HuH-7.5 (cell line): ENCODE measurements around the gene CD4.

Experiments
- DNase-seq: peaks from one replicate; pipeline ENCODE4 v3.0.0; 2011; ENCODE audit warnings: low spot score

CD4 gene

DNA sequence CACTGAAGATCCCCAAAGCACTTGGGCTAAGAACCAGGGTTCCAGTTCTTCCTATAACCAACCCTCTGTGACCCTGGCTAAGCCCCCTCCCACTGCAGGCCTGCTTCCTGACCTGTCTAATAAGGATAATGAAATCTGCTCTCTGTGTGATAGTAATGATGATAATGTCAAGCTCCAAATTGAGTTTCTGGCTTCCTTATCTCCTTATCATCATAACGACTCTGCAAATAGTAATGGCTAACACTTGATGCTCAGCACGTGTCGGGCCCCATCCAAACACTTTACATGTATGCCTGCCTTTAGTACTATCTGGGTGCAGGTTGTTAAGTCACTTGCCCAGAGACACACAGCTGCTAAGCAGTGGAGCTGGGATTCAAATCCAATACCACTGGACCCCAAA lies 27.3 kb downstream of the CD4 start:
- no peak for DNase-seq

DNA sequence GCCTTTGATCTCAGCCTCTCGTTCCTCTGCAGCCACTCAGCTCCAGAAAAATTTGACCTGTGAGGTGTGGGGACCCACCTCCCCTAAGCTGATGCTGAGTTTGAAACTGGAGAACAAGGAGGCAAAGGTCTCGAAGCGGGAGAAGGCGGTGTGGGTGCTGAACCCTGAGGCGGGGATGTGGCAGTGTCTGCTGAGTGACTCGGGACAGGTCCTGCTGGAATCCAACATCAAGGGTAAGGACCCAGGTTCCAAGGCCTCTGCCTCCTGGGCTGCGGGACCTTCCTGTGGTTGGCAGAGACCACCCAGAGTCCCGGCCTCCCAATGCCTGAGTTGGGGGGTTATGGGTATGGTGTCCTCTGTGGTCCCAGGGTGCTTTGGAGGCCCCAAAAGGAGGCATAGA lies 27.8 kb downstream of the CD4 start:
- no peak for DNase-seq

DNA sequence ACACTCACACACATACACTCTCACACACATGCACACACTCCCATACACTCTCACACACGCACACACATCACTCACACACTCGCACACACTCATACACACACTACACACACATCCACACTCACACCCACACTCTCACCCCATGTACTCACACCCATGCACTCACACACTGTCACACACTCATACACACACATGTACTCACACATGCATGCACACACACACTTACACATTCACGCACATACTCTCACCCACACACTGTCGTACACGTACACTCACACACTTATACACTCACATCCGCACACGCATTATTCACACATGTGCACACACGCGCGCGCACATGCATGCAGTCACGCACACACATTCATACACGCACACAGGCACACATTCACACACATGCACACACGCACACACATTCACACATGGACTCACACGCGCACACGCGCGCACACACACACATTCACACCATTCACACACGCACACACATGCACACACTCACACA lies 28.4 kb downstream of the CD4 start:
- DNase-seq, result no peak

DNA sequence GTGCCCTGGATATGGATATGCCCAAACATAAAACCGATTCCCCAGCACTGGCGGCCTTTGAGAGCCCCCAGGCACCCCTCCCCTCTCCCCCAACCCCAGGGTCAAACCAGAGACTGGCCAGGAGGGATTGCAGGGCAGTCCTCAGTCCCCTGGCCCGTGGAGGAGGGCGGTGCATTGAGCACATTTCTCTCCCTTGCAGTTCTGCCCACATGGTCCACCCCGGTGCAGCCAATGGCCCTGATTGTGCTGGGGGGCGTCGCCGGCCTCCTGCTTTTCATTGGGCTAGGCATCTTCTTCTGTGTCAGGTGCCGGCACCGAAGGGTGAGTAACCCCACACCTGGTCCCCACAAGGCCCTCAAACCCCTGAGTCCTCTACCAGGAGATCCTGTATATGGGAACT lies 28.9 kb downstream of the CD4 start:
- no peak for DNase-seq

DNA sequence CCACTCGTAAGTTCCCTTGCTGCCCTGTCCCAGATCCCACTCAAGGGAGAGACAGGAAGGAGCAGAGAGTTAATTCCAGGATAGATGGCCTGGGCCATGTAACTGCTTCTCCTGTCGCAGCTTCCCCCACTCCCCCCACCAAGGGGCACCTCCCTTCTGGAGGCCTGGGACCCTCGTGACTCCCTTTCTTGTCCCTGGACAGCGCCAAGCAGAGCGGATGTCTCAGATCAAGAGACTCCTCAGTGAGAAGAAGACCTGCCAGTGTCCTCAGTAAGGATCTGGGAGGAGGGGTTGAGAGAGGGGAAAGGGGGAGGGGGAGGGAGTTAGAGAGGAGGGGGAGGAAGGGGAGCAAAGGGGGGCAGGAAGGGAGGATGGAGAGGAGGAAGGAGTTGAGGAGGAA lies 29.3 kb downstream of the CD4 start:
- no peak for DNase-seq

DNA sequence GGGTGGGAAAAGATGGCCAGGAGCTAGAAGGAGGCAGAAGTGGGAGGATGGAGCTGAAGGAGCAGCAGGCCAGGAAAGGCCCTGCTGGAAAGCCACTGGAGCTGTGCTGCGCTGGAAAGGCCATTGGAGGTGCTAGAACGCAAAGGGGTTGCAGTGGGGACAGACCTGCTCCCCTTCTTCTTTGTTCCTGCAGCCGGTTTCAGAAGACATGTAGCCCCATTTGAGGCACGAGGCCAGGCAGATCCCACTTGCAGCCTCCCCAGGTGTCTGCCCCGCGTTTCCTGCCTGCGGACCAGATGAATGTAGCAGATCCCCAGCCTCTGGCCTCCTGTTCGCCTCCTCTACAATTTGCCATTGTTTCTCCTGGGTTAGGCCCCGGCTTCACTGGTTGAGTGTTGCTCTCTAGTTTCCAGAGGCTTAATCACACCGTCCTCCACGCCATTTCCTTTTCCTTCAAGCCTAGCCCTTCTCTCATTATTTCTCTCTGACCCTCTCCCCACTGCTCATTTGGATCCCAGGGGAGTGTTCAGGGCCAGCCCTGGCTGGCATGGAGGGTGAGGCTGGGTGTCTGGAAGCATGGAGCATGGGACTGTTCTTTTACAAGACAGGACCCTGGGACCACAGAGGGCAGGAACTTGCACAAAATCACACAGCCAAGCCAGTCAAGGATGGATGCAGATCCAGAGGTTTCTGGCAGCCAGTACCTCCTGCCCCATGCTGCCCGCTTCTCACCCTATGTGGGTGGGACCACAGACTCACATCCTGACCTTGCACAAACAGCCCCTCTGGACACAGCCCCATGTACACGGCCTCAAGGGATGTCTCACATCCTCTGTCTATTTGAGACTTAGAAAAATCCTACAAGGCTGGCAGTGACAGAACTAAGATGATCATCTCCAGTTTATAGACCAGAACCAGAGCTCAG lies 30.0 kb downstream of the CD4 start:
- no peak for DNase-seq

DNA sequence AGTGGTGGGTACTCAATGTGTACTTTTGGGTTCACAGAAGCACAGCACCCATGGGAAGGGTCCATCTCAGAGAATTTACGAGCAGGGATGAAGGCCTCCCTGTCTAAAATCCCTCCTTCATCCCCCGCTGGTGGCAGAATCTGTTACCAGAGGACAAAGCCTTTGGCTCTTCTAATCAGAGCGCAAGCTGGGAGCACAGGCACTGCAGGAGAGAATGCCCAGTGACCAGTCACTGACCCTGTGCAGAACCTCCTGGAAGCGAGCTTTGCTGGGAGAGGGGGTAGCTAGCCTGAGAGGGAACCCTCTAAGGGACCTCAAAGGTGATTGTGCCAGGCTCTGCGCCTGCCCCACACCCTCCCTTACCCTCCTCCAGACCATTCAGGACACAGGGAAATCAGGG lies 30.8 kb downstream of the CD4 start:
- no peak for DNase-seq

DNA sequence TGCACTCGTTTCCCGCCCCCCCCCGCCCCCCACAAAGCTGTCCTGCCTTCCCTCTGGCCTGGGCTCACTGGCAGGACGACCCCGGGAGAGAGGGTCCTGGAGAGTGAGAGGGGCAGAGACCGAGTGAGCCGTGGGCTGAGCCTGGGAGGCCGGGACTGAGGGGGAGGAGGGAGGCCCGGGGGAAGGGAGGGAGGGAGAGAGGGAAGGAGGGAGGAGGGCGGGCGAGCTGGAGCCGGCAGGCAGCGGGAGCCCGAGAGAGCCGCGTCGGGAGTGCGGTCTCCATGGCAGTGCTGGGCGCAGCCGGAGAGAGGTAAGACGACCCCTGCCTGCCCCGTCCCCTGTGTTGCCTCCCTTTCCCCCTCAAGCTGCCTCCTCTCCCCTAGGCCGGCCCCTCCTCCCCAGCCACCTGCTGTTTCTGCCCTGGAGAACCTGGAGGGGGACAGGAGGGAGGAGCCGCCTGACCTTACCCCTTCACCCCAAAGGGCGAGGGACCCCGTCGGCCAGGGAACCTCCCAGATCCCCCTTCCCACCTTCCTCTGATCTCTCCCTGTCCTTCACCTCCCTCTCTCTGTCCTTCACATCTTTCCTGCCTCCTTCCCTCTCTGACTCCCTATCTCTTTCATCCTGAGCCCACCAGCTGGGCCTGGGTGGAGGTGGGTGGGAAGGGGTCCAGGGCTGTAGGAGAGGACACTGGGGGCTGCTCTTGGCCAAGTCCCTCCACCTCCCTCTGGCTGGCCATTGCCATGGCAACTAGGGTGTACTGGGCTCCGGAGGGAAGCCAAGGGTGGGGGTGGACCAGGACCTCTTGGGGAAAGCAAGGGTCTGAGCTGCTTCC lies 32.5 kb downstream of the CD4 start, which contains the start of gene GPR162:
TSS of gene GPR162 (plus strand) at position 231 of the 835 bp plus-strand sequence. CDS start 2,078 bp downstream, outside the sequence.
- peak; percentile 78 for DNase-seq

DNA sequence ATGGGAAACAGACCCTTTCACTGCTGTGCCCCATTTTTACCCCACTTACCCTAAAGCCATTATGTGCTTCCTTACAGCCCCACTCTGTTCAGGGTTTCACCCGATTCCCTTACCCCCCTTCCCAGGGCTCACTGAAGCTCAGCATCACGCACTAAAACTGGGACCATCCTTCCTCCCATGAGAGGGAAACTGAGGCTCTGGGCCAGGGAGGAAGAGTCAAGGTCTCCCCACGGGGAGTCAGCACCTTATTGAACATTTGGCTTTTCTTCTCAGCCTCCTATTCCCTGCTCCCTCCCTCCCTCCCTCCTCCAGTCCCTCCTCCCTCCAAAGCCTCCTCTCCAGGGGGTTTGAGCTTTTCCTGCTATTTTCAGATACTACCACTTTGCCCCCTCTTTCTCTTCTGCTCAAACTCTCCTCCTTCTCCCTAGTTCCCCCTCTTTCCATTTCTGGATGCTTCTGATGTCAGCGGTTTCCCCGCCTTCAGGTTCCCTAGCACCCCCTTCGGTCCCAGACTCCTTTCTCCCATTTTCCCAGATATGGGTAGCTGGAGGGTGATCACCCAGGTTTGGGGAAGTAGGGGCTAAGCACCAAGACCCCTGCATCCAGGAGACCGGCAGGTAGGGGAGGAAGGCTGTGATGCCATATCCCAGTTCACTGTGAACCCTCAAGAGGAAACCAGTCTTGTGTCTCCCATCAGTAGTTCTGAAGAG lies 33.3 kb downstream of the CD4 start:
- DNase-seq, result no peak

DNA sequence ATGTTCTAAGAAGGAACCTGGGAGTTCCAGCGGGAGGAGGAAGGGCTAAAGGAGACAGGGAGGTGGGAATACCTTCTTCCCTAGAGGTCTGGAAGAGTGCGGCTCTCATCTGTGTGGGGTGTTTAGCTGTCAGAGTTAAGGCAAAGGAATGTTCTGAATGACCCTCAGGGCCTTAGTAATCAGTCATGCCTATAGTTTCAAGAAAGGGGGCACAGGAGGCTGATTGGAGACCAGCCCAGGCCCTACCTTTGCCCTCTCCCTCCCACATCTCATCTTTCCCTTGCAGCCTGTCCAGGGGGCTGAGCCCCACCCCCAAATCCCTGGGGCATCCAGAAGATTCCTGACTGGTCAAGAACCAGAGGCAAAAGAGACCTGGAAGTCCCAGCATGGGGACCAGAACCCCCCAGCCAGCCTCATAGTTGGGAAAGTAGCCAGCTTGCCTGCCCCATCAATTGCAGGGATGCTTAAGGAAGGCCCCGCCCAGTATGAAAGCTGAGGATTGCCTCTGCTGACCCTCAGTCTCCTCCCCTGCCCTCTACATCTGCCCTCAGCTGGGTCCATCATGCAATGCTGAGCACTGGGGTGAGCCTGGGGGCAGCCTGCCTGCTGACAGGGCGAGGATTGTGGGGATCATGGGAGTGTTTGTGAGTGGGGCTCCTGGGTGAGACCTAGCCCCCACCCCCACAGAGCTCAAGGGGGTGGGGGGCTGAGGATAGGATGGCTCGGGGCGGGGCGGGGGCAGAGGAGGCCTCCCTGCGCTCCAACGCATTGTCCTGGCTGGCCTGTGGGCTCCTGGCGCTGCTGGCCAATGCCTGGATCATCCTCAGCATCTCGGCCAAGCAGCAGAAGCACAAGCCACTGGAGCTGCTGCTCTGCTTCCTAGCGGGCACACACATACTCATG lies 34.1 kb downstream of the CD4 start:
- DNase-seq, result no peak

DNA sequence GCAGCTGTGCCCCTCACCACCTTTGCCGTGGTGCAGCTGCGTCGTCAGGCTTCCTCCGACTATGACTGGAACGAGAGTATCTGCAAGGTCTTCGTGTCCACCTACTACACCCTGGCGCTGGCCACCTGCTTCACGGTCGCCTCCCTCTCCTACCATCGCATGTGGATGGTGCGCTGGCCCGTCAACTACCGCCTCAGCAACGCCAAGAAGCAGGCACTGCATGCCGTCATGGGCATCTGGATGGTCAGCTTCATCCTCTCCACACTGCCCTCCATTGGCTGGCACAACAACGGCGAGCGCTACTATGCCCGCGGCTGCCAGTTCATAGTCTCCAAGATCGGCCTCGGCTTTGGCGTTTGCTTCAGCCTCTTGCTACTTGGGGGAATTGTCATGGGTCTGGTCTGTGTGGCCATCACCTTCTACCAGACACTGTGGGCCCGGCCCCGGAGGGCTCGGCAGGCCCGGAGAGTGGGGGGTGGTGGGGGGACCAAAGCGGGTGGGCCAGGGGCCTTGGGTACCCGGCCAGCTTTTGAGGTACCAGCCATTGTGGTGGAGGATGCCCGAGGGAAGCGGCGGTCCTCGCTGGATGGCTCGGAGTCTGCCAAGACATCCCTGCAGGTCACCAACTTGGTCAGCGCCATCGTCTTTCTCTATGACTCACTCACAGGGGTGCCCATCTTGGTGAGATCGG lies 34.9 kb downstream of the CD4 start:
- no peak for DNase-seq

DNA sequence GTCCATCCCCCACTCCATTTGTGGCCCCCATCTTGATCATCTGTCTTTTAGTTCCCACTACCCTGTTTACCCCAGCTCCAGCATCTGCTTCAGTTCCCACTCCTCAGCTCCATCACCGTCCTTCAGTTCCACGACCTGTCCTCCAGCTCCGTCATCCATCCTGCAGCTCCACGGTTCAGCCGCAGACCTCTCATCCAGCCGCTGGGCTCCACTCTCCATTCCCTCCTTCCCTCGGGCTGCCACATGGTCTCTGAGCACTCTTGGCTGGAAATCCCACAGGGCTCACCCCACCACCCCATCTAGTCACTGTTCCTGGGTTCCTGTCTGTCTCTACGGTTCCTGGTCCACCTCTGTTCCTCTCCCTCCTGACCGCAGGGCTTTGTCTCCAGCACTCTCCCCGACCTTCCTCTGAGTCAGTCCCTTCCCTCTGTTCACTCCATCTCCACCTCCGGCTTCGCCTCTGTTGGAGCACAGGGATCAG lies 35.6 kb downstream of the CD4 start:
- DNase-seq, result no peak

DNA sequence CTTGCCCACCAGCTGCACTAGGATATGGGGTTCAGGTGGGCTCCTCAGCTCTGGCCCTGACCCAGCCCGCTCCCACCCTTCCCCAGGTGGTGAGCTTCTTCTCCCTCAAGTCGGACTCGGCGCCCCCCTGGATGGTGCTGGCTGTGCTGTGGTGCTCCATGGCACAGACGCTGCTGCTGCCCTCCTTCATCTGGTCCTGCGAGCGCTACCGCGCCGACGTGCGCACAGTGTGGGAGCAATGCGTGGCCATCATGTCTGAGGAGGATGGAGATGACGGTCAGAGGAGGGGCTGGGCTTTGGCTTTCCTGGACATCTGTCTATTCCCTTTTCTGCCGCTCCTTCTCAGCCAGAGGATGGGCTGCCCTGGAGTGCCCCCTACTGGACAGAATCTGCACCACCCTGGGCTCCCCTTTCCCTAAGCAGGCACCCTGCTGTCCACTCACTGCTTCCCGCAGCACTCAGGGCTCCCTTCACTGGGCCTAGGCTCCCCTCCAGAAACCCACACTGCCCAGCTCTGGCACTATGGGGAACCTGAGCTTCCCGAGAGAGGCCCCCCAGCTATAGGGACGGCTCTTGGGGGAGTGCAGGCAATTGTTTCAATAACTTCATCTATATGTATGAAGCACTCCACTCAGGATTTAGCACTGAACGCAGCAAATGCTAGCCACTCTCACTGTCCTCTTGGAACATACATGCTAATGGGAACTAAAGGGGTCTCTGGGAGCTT lies 36.2 kb downstream of the CD4 start:
- peak; percentile 98 for DNase-seq

DNA sequence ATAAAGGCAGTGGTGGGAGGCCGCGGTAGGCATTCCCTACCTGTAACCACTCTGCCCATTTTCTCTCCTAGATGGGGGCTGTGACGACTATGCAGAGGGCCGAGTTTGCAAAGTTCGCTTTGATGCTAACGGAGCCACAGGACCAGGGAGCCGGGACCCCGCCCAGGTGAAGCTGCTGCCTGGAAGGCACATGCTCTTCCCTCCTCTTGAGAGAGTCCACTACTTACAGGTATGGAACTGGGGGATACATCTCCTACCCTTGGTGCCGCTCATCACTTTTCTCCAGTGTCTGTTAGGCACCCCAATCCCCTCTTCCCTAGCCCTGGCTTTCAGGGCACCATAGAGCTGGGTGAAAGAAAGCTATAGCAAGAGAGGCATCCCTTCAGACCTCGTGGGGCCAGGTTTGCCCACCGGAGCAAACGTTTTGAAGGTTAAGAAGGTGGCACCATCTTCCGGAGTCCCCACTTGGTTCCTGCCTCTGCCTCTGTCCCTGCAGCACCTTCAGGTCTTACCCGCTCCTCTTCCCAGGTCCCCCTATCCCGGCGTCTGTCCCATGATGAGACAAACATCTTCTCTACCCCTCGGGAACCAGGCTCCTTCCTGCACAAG lies 36.9 kb downstream of the CD4 start:
- no peak for DNase-seq

DNA sequence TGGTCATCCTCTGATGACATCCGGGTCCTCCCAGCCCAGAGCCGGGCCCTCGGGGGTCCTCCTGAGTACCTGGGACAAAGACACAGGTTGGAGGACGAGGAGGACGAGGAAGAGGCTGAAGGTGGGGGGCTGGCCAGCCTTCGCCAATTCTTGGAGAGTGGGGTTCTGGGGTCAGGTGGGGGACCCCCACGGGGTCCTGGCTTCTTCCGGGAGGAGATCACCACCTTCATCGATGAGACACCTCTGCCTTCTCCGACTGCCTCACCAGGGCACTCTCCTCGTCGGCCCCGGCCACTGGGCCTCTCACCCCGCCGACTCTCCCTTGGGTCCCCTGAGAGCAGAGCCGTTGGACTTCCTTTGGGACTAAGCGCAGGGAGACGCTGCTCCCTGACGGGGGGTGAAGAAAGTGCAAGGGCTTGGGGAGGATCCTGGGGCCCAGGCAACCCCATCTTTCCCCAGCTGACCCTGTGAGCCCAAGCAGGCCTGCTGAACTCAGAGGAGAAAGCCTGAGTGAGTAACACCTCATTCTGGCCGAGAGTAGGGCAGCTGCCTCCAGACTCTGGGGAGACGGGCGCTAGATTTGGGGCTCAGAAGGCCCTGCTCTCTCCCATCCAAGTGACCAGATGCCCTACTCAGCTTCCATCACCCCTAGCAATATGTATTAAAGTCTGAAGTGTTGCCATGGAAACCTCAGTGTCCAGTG lies 37.6 kb downstream of the CD4 start:
- no peak for DNase-seq

DNA sequence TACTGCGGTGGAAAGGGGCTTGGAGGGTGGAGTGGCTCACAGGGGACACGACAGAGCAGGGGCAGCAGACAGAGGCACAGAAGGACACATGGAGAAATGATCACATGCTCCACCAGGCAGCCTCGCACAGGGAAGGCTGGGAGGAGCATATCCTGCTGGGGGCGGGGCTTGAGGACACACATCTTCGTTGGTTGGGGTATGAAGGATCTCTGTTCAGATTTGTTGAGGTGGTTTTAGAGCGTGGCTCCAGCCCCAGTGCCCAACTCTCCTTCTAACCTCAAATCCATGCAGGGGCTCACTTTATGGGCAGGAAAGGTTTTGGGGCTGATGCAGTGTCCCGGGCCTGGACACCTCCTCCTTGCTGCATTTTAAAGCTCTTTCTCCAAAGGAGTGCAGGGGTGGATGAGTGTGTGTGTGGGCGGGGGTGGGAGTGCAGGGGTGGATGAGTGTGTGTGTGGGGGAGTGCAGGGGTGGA lies 38.1 kb downstream of the CD4 start:
- peak; percentile 95 for DNase-seq

DNA sequence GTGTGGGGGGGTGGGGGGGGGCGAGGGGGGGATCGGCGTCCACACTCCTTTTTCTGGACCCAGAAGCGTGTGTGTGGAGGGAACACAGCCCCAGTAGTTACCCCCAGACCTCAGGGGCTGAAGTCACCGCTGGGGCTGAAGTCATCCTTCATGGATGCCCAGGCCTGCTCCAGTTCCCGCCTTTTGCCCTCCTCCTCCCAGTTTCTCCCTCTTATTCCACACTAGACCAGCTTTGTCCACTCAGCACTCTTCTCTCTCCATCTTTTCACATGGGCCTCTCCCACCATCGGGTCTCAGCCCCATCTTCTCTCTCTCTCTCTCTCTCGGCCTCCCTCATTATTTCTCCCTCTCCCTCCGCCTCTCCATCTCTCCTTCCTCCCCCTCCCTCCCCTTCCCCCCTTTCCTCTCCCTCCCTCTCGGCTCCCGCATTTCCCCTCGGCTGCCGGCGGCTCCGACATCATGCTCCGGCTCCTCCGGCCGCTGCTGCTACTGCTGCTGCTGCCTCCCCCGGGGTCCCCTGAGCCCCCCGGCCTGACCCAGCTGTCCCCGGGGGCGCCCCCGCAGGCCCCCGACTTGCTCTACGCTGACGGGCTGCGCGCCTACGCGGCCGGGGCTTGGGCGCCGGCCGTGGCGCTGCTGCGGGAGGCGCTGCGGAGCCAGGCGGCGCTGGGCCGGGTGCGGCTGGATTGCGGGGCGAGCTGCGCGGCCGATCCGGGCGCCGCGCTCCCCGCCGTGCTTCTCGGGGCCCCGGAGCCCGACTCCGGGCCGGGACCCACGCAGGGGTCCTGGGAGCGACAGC lies 38.9 kb downstream of the CD4 start, which contains the start of gene P3H3:
TSS of gene P3H3 (plus strand) at position 426 of the 799 bp plus-strand sequence. CDS start at position 460, 34 bp downstream.
- DNase-seq, result peak; percentile 73
